ENCODE data around the gene COMT. TPM values are rescaled to one million over a fixed set of nuclear protein-coding genes. Genes with fewer than 3 reads are reported as not detected.

The COMT gene
- total RNA-seq, 4 donors from 2014 or later, result 105 to 235 (median 208) TPM

- ATAC-seq, result no peak
- peaks cover 0 to 19% of the 10 kb centered on the region in 2 donors for H3K36me3 ChIP-seq
Observed at GRCh38 chr22:19929586-19930550, 11.7 kb upstream of the COMT start.

DNA sequence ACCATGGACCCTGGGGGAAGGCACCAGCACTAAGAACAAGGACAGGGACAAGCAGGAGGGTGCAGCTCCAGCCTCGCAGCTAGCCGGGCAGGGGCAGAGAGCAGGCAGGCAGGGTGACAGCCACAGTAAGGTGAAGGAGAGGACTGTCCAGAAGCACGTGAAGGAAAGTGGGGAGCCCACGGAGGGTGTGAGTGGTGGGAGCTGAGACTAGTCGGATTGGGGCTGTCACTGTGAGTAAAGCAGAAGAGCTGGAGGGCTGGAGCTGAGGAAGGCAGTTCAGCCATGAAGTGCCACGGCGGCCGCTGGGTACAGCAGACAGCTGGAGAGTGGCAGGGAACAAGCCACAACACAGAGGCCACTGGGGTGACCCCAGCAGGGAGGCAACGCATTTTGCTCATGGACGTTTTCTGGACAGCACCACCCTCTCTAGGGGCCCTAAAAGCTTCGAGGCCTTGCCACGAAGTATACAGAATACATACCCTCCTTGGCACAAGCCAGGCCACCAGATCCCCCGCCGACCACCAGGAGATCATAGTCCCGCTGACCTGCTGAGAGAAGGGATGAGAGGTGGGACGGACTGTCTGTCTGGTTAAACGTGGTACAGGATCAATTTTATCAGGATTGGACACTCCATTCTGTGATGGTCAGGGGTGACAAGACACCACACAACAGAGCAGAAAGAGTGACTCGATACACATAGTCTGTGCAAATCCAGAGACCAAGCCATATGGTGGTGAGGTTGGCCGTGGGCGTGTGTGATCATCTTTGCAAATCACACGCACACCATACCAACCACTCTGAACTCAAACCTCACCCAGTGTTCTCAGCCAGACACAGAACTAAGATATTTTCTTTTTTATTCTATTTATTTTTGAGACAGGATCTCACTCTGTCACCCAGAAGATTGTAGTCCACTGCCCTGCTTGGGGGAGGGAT, 10.8 kb upstream of the COMT start:
- Histone ChIP-seq H3K27me3 (no peaks in the 10 kb centered on the region), H3K27ac (no peak overlapping the region), H3K4me3 (no peak overlapping the region), H3K36me3 (peaks cover 0 to 20% of the 10 kb centered on the region in 2 donors), H3K4me1 (no peaks in the 10 kb centered on the region), H3K9me3 (no peaks in the 10 kb centered on the region)
- TF ChIP-seq POLR2AphosphoS5 (IDR thresholded peaks at IDR 0.05), result no peak
- TF ChIP-seq EP300 (IDR thresholded peaks at IDR 0.05), result no peak
- TF ChIP-seq CTCF (IDR thresholded peaks at IDR 0.05), result no peak
- TF ChIP-seq POLR2A (IDR thresholded peaks at IDR 0.05), result no peak
- no peak for ATAC-seq
- WGBS, 2 donors (ENCODE audit: low coverage in 1 of 2), result 84% methylated on average over 14 to 15 of the region's 21 CpGs

More at GRCh38 chr22:19929586-19930550, 11.7 kb upstream of the COMT start:
- 97 to 100% methylated on average over 3 to 6 of the region's 21 CpGs for WGBS, 2 donors (ENCODE audit: low coverage in 1 of 2)
- no peak overlapping the region for H3K4me3 ChIP-seq
- TF ChIP-seq POLR2AphosphoS5 (IDR thresholded peaks at IDR 0.05), result no peak
- no peak for TF ChIP-seq CTCF (IDR thresholded peaks at IDR 0.05)
- no peak for TF ChIP-seq EP300 (IDR thresholded peaks at IDR 0.05)
- TF ChIP-seq POLR2A (IDR thresholded peaks at IDR 0.05), result no peak
- H3K27me3 ChIP-seq, result no peaks in the 10 kb centered on the region
- H3K4me1 ChIP-seq, result no peaks in the 10 kb centered on the region
- H3K27ac ChIP-seq, result no peak overlapping the region
- H3K9me3 ChIP-seq, result no peaks in the 10 kb centered on the region

- TF ChIP-seq EP300 (IDR thresholded peaks at IDR 0.05) (no peak), POLR2A (IDR thresholded peaks at IDR 0.05) (no peak), CTCF (IDR thresholded peaks at IDR 0.05) (no peak), POLR2AphosphoS5 (IDR thresholded peaks at IDR 0.05) (no peak)
- Histone ChIP-seq H3K27ac (no peak overlapping the region), H3K9me3 (no peaks in the 10 kb centered on the region), H3K36me3 (peaks cover 0 to 24% of the 10 kb centered on the region in 2 donors), H3K4me3 (no peak overlapping the region), H3K4me1 (no peaks in the 10 kb centered on the region), H3K27me3 (no peaks in the 10 kb centered on the region)
- ATAC-seq, result no peak
- WGBS, 2 donors (ENCODE audit: low coverage in 1 of 2), result 93 to 96% methylated on average over 4 of the region's 8 CpGs
Observed at GRCh38 chr22:19931514-19931913, 10.1 kb upstream of the COMT start.

DNA sequence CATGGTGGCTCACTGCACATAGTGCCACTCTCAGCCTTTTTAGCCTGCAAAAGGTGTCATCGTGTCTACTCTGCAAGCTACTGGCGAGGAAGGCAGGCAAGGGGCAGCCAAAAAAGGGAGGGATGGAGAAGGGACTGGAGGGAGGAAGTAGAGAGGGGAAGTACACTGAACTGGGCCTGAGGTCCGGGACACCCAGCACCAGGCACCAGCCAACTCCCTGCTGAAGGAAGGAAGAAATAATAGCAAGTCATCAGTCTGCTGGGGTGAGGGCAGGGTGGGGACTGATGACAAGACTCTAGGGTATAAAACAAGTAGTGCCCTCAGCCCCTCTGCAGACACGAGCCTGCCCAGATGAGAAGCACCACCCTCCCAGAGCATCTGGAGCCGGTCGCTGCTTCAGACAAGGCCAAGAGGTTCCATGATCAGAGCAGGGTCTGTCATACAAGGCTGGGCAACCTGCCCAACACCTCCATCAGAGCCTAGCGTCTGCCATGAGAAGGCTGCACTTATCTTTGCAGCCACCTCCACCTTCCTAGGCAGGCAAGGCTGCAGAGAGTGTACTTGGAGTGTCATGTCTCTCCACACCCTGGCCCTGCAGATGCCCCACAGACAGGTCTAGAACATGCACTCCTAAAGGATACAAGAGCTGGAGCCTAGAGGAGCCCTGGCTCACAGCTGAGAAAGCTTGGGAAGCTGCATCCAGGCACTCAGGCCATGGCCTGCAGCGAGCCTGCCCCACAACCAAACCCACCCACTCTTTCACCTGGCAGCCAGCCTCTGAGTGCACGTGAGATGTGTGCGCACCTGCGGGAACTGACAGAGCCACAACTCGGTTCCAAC, 9.0 kb upstream of the COMT start:
- Histone ChIP-seq H3K27ac (no peak overlapping the region), H3K36me3 (peaks cover 0 to 28% of the 10 kb centered on the region in 2 donors), H3K27me3 (no peaks in the 10 kb centered on the region), H3K4me1 (no peaks in the 10 kb centered on the region), H3K9me3 (no peaks in the 10 kb centered on the region), H3K4me3 (no peak overlapping the region)
- TF ChIP-seq EP300 (IDR thresholded peaks at IDR 0.05) (no peak), CTCF (IDR thresholded peaks at IDR 0.05) (no peak), POLR2A (IDR thresholded peaks at IDR 0.05) (no peak), POLR2AphosphoS5 (IDR thresholded peaks at IDR 0.05) (no peak)
- WGBS, 2 donors (ENCODE audit: low coverage in 1 of 2), result 59 to 80% methylated on average over 2 to 4 of the region's 12 CpGs
- ATAC-seq, result peak; percentile 57
